ENCODE measurements around the gene ZNF638. TPM values are rescaled to one million over a fixed set of nuclear protein-coding genes. Genes with fewer than 3 reads are reported as not detected.
"Not testable (repeated sequence)": the region's sequence is repeated elsewhere in the genome, so short reads cannot be mapped to it uniquely, and the experiment has no call there.

The ZNF638 gene
- total RNA-seq, 2 donors from 2014 or later, result 196 to 208 TPM

DNA sequence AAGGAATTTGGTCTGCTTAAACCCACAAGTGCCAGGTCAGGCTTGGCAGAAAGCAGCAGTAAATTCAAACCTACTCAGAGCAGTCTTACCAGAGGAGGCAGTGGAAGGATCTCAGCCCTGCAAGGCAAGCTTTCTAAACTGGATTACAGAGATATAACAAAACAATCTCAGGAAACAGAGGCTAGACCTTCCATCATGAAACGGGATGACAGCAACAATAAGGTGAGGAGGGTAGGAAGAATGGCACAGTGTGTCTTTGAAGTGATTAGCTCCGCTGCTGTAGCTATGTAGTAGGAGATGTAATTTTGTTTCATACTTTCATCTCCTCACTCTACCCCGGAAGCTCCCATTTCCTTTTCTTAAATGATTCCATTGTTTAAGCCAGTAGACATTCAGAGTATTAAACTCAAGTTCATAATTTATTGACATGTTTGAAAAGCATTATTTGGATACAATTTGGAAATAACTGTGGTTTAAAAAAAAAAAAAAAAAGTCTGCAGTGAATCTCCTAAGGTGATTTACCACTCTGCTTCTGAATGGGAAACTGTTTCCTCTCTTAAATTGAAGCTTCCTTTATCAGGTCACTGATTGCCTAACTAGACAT, 92.3 kb downstream of the ZNF638 start:
- no peaks in the 10 kb centered on the region for H3K4me1 ChIP-seq (ENCODE audit: control insufficient read depth, insufficient read depth, low read length)
- no peak overlapping the region for H3K27ac ChIP-seq (ENCODE audit: low read depth, low read length)
- H3K4me3 ChIP-seq (ENCODE audit: low read length), result no peak overlapping the region
- 100% methylated on average over 1 to 2 of the region's 3 CpGs for WGBS, 2 experiments (ENCODE audit: insufficient coverage in 1 of 2, insufficient read length in 1 of 2)
- H3K4me1 Mint-ChIP-seq, result peaks cover 19% of the 10 kb centered on the region
- H3K27me3 ChIP-seq (ENCODE audit: control insufficient read depth, insufficient read depth, low read length, poor library complexity, severe bottlenecking), result no peaks in the 10 kb centered on the region
- TF ChIP-seq, protein P1, sequence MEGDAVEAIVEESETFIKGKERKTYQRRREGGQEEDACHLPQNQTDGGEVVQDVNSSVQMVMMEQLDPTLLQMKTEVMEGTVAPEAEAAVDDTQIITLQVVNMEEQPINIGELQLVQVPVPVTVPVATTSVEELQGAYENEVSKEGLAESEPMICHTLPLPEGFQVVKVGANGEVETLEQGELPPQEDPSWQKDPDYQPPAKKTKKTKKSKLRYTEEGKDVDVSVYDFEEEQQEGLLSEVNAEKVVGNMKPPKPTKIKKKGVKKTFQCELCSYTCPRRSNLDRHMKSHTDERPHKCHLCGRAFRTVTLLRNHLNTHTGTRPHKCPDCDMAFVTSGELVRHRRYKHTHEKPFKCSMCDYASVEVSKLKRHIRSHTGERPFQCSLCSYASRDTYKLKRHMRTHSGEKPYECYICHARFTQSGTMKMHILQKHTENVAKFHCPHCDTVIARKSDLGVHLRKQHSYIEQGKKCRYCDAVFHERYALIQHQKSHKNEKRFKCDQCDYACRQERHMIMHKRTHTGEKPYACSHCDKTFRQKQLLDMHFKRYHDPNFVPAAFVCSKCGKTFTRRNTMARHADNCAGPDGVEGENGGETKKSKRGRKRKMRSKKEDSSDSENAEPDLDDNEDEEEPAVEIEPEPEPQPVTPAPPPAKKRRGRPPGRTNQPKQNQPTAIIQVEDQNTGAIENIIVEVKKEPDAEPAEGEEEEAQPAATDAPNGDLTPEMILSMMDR (conservative IDR thresholded peaks at IDR 0.05), result no peak
- peaks cover 3% of the 10 kb centered on the region for H3K9me3 ChIP-seq (ENCODE audit: control insufficient read depth, low read length)
- H3K9me3 Mint-ChIP-seq, result no peaks in the 10 kb centered on the region
- no peaks in the 10 kb centered on the region for H3K27me3 Mint-ChIP-seq (ENCODE audit: insufficient read depth)
- no peak overlapping the region for H3K27ac Mint-ChIP-seq
- DNase-seq, result no peak
- no peak overlapping the region for H3K9ac ChIP-seq (ENCODE audit: extremely low read depth, low read length, poor library complexity, severe bottlenecking)
- H3K4me3 Mint-ChIP-seq, result no peak overlapping the region
- peaks cover 89% of the 10 kb centered on the region for H3K36me3 ChIP-seq (ENCODE audit: control insufficient read depth, insufficient read depth, low read length)
- peaks cover 59% of the 10 kb centered on the region for H3K36me3 Mint-ChIP-seq (ENCODE audit: low read depth)

DNA sequence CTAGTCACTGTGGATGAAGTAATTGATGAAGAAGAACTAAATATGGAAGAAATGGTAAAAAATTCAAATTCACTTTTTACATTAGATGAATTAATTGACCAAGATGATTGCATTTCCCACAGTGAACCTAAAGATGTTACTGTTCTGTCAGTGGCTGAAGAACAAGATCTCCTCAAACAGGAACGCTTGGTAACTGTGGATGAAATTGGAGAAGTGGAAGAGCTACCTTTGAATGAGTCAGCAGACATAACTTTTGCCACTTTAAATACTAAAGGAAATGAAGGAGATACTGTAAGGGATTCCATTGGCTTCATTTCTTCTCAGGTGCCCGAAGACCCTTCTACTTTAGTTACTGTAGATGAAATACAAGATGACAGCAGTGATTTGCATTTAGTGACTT, 95.1 kb downstream of the ZNF638 start:
- Histone ChIP-seq H3K9ac (ENCODE audit: extremely low read depth, low read length, poor library complexity, severe bottlenecking) (no peak overlapping the region), H3K36me3 (ENCODE audit: control insufficient read depth, insufficient read depth, low read length) (peaks cover 89% of the 10 kb centered on the region), H3K27me3 (ENCODE audit: control insufficient read depth, insufficient read depth, low read length, poor library complexity, severe bottlenecking) (no peaks in the 10 kb centered on the region), H3K27ac (ENCODE audit: low read depth, low read length) (no peak overlapping the region), H3K9me3 (ENCODE audit: control insufficient read depth, low read length) (peaks cover 12% of the 10 kb centered on the region), H3K4me3 (ENCODE audit: low read length) (no peak overlapping the region), H3K4me1 (ENCODE audit: control insufficient read depth, insufficient read depth, low read length) (no peaks in the 10 kb centered on the region)
- TF ChIP-seq, protein P1 (conservative IDR thresholded peaks at IDR 0.05), result no peak
- H3K4me1 Mint-ChIP-seq, result peaks cover 13% of the 10 kb centered on the region
- H3K36me3 Mint-ChIP-seq (ENCODE audit: low read depth), result peaks cover 78% of the 10 kb centered on the region
- DNase-seq, result no peak
- H3K4me3 Mint-ChIP-seq, result no peak overlapping the region
- 91 to 100% methylated on average over 1 to 2 of the region's 2 CpGs for WGBS, 2 experiments (ENCODE audit: insufficient coverage in 1 of 2, insufficient read length in 1 of 2)
- H3K9me3 Mint-ChIP-seq, result no peaks in the 10 kb centered on the region
- H3K27ac Mint-ChIP-seq, result no peak overlapping the region
- H3K27me3 Mint-ChIP-seq (ENCODE audit: insufficient read depth), result no peaks in the 10 kb centered on the region

DNA sequence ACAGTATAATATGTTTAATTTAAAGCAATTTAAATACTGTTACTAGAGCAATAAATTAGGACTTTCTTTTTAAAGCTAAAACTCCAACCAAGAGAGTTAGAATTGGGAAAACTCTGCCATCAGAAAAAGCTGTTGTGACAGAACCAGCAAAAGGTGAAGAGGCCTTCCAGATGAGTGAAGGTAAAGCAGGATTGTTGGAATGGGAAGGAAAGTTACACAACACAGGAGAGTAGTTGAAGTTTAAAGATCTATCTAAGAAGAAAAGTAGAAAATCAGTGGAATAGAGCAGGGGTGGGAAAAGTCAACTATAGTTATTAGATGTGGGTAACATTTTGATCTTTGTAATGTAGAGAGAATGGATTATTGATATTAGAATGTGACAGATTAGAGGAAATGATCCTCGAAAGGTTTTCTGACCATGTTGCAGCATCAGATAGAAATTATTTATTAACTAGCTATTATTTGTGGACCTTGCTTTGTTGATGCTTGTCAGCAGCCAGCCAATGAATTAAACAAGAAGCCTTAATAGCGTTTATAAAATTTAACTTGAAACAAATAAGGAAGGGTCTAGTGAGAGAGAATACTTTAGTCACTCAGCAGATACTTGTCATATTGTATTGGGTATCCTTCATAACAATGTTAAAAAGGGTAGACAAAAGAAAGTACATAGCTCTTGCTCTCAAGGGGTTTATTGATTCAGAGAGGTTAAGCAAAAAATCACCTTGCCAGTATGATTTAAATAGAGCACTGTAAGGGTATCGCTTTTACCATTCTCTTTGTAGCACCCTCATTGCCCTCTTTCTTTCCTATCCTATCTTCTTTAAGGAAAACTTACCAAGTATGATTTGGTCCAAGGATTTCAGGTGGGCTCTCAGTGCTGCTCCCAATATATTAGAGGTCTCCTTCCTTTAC, 97.1 kb downstream of the ZNF638 start:
- Mint-ChIP-seq H3K36me3 (ENCODE audit: low read depth) (peaks cover 82% of the 10 kb centered on the region), H3K4me3 (no peak overlapping the region), H3K27me3 (ENCODE audit: insufficient read depth) (no peaks in the 10 kb centered on the region), H3K27ac (no peak overlapping the region), H3K4me1 (peaks cover 3% of the 10 kb centered on the region), H3K9me3 (no peaks in the 10 kb centered on the region)
- H3K4me1 ChIP-seq (ENCODE audit: control insufficient read depth, insufficient read depth, low read length), result no peaks in the 10 kb centered on the region
- 90% methylated on average over 3 of the region's 3 CpGs; no CpG with 5 or more reads in 1 of the 2 experiments for WGBS, 2 experiments (ENCODE audit: insufficient coverage in 1 of 2, insufficient read length in 1 of 2)
- no peaks in the 10 kb centered on the region for H3K27me3 ChIP-seq (ENCODE audit: control insufficient read depth, insufficient read depth, low read length, poor library complexity, severe bottlenecking)
- H3K9me3 ChIP-seq (ENCODE audit: control insufficient read depth, low read length), result peaks cover 12% of the 10 kb centered on the region
- H3K9ac ChIP-seq (ENCODE audit: extremely low read depth, low read length, poor library complexity, severe bottlenecking), result no peak overlapping the region
- TF ChIP-seq, protein P1 (conservative IDR thresholded peaks at IDR 0.05), result no peak
- no peak for DNase-seq
- no peak overlapping the region for H3K27ac ChIP-seq (ENCODE audit: low read depth, low read length)
- H3K36me3 ChIP-seq (ENCODE audit: control insufficient read depth, insufficient read depth, low read length), result peaks cover 92% of the 10 kb centered on the region
- H3K4me3 ChIP-seq (ENCODE audit: low read length), result no peak overlapping the region

DNA sequence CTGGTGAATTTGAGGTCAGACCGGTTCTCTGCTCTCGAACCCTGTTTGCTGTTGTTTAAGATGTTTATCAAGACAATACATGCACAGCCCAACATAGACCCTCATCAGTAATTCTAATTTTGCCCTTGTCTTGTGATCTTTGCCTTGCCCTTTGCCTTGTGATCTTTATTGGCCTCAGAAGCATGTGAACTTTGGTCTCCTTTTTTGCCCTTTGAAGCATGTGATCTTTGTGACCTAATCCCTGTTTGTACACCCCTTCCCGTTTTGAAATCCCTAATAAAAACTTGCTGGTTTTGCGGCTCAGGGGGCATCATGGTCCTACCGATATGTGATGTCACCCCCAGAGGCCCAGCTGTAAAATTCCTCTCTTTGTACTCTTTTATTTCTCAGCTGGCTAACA, 113.6 kb downstream of the ZNF638 start:
- not testable (repeated sequence) for H3K4me1 Mint-ChIP-seq; H3K9me3 ChIP-seq (ENCODE audit: control insufficient read depth, low read length); H3K4me3 ChIP-seq (ENCODE audit: low read length); H3K27me3 ChIP-seq (ENCODE audit: control insufficient read depth, insufficient read depth, low read length, poor library complexity, severe bottlenecking); H3K27ac Mint-ChIP-seq; H3K9me3 Mint-ChIP-seq; H3K9ac ChIP-seq (ENCODE audit: extremely low read depth, low read length, poor library complexity, severe bottlenecking); H3K4me3 Mint-ChIP-seq; H3K4me1 ChIP-seq (ENCODE audit: control insufficient read depth, insufficient read depth, low read length); H3K27ac ChIP-seq (ENCODE audit: low read depth, low read length); H3K27me3 Mint-ChIP-seq (ENCODE audit: insufficient read depth); DNase-seq
- 94 to 100% methylated on average over 3 to 5 of the region's 5 CpGs for WGBS, 2 experiments (ENCODE audit: insufficient coverage in 1 of 2, insufficient read length in 1 of 2)
- peaks cover 27% of the 10 kb centered on the region for H3K36me3 ChIP-seq (ENCODE audit: control insufficient read depth, insufficient read depth, low read length)
- H3K36me3 Mint-ChIP-seq (ENCODE audit: low read depth), result peaks cover 28% of the 10 kb centered on the region
